GM21390 (cell line): ENCODE measurements around the gene TSPAN10.

Source experiments
- ATAC-seq: cut with Tn5 transposase; IDR thresholded peaks from one replicate; pipeline ENCODE4 v1.9.1; 2021; ENCODE audit not compliant: unreplicated experiment

The TSPAN10 gene

GRCh38 chr17:81631482-81631881 is 5.5 kb upstream of the TSPAN10 start:
- ATAC-seq: no peak

- no peak for ATAC-seq
Observed at GRCh38 chr17:81635431-81635830, 1.6 kb upstream of the TSPAN10 start.

GRCh38 chr17:81635973-81636504 is 957 bp upstream of the TSPAN10 start:
- no peak for ATAC-seq

GRCh38 chr17:81638683-81639082 is 1.7 kb downstream of the TSPAN10 start:
- no peak for ATAC-seq

- no peak for ATAC-seq
Observed at GRCh38 chr17:81640011-81640410, 3.0 kb downstream of the TSPAN10 start.

- ATAC-seq: no peak
Observed at GRCh38 chr17:81641825-81642489, 5.0 kb downstream of the TSPAN10 start.

GRCh38 chr17:81644496-81644895 is 7.5 kb downstream of the TSPAN10 start:
- ATAC-seq: no peak

GRCh38 chr17:81644976-81645952 is 8.3 kb downstream of the TSPAN10 start:
- ATAC-seq: no peak

GRCh38 chr17:81646869-81647600 is 10.0 kb downstream of the TSPAN10 start:
- ATAC-seq: no peak

- no peak for ATAC-seq
Observed at GRCh38 chr17:81647640-81648012, 10.6 kb downstream of the TSPAN10 start.

GRCh38 chr17:81648013-81648706 is 11.2 kb downstream of the TSPAN10 start:
- ATAC-seq: no peak

GRCh38 chr17:81648707-81649085 is 11.7 kb downstream of the TSPAN10 start:
- ATAC-seq: no peak

GRCh38 chr17:81650951-81651350 is 14.0 kb downstream of the TSPAN10 start:
- ATAC-seq: no peak

GRCh38 chr17:81651692-81652091 is 14.7 kb downstream of the TSPAN10 start:
- ATAC-seq: no peak

GRCh38 chr17:81652906-81653771 is 16.1 kb downstream of the TSPAN10 start:
- ATAC-seq: no peak

GRCh38 chr17:81655378-81656117 is 18.6 kb downstream of the TSPAN10 start:
- no peak for ATAC-seq

GRCh38 chr17:81656118-81656743 is 19.2 kb downstream of the TSPAN10 start, which contains the start of gene PDE6G:
Gene PDE6G (minus strand): TSS chr17:81656542. CDS start chr17:81653305, 3,237 bp downstream.
- ATAC-seq: no peak

- ATAC-seq: no peak
Observed at GRCh38 chr17:81656835-81657234, 19.8 kb downstream of the TSPAN10 start.
